NCI-H2081 treated with DMSO at 0.1 percent for 48 hours (cell line): Measurements from ENCODE around the gene LRRC27.

ENCODE experiments used
- DNase-seq: peaks from one replicate; lab custom pipeline; 2025; lab: John Stamatoyannopoulos, UW

Gene LRRC27

GRCh38 chr10:132403511-132404168, 71.6 kb downstream of the LRRC27 start:
- no peak for DNase-seq

GRCh38 chr10:132404169-132404880, 72.3 kb downstream of the LRRC27 start:
- no peak for DNase-seq

- no peak for DNase-seq
Measured at GRCh38 chr10:132404911-132405462, 73.0 kb downstream of the LRRC27 start.

DNA sequence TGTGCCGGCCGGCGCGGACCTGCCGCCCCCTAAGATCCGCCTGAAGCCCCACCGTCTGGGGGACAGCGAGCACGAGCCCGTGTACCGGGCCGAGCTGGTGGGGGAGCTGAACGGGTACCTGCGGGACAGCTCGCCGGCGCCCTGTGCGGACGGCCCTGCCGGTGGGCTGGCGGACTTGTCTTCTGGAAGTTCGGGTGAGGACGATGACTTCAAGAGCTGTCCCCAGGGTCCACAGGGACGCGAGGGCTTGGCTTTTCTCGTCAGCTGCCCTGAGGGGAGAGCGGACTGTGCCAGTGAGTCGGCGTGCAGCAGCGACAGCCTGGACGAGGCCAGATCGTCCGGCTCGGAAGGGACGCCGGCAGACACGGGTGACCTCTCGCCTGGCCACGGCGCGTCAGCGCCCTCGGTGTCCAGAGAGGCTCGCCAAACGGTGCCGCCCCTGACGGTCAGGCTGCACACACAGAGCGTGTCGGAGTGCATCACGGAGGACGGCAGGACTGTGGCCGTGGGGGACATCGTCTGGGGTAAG, 73.5 kb downstream of the LRRC27 start:
- DNase-seq: no peak

DNA sequence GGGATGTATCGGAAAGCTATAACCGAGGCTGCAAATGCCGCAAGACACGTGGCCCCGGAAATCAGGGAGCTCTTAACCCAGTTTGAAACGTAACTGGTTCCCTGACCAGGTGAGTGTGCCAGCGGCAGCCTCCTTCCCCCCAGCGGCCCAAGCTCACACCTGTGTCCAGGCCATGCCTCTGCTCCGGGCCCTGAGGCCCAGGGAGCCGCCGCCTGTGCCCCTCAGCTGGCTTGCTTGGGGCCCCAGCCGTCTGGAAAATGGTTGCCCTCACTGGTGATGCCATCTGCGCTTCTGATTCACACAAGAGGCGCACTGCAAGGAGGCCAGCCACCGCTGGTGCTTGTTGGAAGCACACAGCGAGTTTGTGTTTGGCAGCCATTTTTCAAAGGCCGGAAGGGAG, 74.2 kb downstream of the LRRC27 start:
- DNase-seq: no peak

GRCh38 chr10:132406750-132407149, 74.8 kb downstream of the LRRC27 start:
- no peak for DNase-seq

DNA sequence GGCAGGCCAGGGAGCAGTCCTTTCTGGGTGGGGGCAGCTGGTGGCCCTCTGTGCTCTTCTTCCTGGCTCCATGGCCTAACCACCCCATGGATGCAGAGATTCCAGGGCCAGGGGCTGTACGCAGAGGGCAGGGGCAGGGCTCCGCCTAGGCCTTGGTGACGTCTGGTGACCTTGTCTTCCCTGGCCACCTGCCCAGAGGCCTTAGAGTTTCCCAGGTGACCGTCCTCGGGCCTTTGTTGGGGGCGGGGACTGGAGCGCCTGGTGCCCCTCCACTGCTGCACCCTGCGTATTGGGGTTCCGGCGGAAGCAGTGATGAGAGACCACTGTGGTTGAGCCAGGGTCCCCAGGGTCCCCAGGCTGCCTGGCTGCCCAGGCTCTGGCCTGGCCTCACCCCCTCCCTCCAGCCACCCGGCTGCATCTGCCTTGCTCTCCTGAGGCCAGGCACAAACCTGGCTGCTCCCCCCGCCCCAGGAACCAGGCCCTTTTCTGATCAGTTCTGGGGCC, 75.3 kb downstream of the LRRC27 start:
- DNase-seq: no peak

GRCh38 chr10:132407846-132408278, 75.9 kb downstream of the LRRC27 start:
- DNase-seq: no peak

- DNase-seq: no peak
Measured at GRCh38 chr10:132408367-132408781, 76.4 kb downstream of the LRRC27 start.

DNA sequence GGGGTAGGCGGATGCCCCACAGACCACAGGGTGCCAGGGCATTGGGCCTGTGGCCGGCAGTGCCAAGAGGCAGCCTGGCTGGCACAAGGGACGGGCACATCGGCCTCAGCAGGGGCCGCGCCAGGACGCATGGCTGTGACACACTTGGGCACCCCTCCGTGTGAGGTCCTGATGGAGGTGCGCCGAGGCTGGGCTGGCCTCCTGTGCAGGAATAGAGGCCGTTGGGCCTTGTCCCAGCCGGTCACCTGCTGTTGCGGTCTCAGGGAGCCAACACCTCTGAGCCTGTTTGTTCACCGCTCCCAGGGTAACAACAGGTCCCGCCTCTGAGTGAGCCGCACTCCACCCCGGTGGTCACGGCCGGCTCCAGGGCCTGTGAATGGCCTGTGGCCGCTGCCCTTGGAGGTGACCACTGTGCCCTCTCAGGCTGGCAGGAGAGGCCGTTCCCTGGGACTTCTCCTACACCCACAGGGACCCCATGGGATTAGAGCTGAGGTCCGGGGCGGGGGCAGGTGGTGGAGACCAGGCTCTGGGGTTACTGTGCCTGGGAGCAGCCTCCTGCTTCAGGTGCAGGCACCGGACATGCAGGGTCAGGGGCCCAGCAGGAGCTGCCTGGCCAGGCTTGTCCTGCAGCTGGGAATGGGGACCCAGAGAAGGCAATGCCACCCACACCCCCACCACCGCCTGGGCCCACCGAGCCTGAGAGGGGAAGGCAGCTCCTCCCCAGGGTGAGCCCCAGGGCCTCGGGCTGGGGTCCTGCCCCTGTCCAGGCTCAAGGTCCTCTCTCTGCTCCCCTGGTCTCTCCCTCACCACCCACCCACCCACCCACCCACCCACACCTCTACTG, 77.1 kb downstream of the LRRC27 start:
- DNase-seq: no peak

DNA sequence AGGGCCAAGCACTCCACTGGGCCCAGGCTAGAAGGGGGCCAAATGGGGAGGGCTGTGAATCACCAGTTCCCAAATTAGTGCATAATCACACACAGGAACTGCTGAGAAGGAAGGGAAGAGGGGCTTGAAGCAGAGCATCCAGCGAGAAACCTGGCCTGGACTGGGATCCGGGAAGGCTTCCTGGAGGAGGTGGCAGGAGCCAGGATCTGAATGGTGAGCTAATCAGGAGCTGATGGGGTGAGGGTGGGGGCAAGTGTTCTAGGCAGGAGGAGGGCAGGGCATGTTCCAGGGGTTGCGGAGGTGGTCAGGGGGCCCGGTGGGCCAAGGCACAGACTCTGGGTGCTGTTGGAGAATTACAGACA, 77.7 kb downstream of the LRRC27 start:
- DNase-seq: no peak

GRCh38 chr10:132410056-132410778, 78.2 kb downstream of the LRRC27 start:
- no peak for DNase-seq

DNA sequence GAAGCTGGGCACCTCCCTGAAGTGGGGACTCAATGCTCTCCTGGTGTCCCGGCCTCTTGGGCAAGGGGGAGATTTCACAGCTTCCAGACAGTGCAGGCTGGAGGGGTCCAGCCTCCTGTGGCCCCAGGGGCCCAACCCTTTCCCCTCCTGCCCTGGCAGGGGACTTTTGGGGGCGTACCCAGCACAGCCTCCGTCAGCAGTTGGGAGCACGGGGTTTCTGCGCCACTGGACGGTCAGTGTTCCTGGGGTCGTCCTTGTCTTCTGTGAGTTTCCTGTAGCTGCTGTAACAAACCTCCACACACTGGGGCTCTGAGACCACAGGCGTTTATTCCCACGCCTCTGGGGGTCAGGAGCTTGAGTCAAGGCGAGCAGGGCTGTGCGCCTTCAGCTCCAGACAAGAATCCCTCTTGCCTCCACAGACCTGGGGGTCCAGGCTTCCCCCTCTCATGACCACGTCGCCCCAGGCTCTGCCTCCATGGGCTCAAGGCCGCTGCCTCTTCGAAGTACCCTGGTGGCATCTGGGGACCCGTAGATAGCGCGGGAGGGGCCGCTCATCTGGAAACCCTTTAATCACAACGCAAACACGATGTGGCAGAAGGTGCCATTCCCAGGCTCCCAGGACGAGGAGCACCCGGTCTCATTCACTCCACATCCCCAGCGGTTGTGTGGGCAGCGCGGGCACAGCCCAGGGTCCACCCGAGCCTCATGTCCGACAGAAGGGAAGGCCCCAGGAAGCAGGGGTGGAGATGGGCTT, 79.0 kb downstream of the LRRC27 start:
- DNase-seq: no peak

- DNase-seq: no peak
Measured at GRCh38 chr10:132411561-132412253, 79.7 kb downstream of the LRRC27 start.

- no peak for DNase-seq
Measured at GRCh38 chr10:132412316-132413192, 80.6 kb downstream of the LRRC27 start.

DNA sequence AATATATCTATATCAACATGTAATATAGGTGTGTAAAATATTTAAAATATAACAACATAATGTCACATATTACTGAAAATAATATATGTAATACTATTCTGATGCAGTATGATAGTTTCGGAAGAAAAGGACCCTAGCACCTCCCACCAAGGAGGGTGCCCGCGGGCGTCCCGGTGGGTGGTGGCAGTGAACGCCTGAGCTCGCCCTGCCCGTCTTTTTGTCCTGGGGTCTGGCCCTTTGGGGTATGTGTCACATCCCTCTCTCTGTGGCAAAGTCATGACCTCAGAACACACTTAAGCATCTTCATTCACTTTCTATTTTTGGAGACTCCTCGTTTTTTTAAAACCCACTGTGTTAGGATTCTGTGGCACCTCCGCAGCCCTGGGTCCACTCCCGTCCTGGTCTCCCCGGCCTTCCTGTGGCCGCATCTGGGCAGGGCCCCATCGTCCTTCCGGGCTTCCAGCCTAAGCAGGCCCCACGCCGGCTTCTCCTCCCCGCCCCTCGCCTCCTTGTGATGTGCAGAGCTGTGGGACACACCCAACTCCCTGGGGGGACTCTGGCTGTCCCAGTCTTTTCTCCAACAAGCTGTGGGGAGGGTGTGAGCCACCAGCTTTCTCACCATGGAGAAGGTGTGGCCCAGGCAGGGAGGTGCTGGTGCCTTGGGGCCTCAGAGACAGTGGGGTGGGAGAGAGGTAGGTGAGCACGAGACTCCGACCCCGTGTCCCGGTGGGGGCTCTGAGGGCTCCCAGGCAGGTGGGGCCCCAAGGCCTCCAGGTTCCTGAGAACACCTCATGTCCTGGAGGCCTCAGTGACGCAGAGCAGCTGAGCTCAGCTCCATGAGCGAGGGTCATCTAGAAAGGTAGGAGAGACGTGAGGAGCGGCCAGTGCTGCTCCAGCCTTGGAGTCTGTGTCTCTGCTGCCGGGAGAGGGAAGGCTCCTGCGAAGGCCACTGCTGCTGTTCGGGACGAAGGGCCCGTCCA, 81.5 kb downstream of the LRRC27 start:
- no peak for DNase-seq

DNA sequence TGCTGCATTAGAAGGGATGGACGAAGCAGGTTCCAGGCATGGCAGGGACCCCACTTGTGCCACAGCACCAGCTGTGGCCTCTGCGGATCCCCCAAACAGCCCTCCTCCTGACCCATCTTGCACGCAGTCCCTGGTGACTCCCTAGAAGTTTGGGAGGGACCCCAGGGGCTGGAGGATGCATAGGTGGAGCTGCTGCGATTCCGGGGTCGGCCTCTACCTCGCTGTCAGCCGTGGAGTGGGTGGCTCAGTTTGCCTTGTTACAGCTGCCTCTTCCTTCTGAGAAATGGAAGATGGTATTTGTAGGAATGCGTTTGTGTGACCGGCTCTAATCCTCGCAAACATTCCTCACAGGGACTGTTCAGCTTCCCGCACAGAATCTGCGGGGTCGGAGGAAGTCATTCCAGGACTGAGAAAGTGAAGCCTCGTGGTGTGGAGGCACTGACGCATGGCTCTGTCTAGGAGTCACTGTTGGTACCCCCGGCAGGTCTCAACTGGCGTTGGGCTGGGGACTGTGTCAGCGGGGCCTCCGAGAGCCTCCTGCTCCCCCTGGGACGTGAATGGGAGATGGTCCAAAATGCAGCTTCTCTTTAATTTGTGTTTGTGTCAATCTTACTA, 82.5 kb downstream of the LRRC27 start:
- no peak for DNase-seq
